Stomach (tissue), 4 donors: ENCODE results near the gene ADORA1.

Experiments used
- CTCF ChIP-seq, 7 experiments: fragments of 450-650 bp in 4 of 7; fragments of 200-600 bp in 3 of 7; sonication (generic) in 3 of 7; IDR thresholded peaks; one replicate each; pipeline ENCODE4 v1.5.1; 2016 to 2019; ENCODE audit warnings: antibody characterized with exemption in 7 of 7, control low read depth in 2 of 7, mild to moderate bottlenecking in 1 of 7
- EP300 ChIP-seq: sonication (generic); formaldehyde crosslinking; IDR thresholded peaks from one replicate; pipeline ENCODE4 v1.6.1; 2017; ENCODE audit warnings: antibody characterized with exemption
- POLR2A ChIP-seq, 4 donors: fragments of 450-650 bp; IDR thresholded peaks; one replicate each; pipeline ENCODE4 v1.6.1; 2016; ENCODE audit warnings: antibody characterized with exemption in 4 of 4, control low read depth in 2 of 4, mild to moderate bottlenecking in 1 of 4, moderate library complexity in 1 of 4

- TF ChIP-seq CTCF (IDR thresholded peaks at IDR 0.05) (no peak), POLR2A (IDR thresholded peaks at IDR 0.05) (no peak), EP300 (no peak)
Measured at GRCh38 chr1:203148579-203148978, 21.1 kb downstream of the ADORA1 start.
